H1 (cell line): Measurements from ENCODE around the gene ODC1. TPM values are rescaled to one million over a fixed set of nuclear protein-coding genes. Genes with fewer than 3 reads are reported as not detected.

ENCODE experiments used
- CTCF ChIA-PET: fragments of 300-600 bp; sonication (Branson Sonifier 250); formaldehyde crosslinking; loops from one replicate; lab custom pipeline; 2021; ENCODE audit not compliant: partially characterized antibody; lab: Charles Lee
- POLR2A ChIA-PET: fragments of 300-600 bp; sonication (Branson Sonifier 250); formaldehyde crosslinking; loops from one replicate; lab custom pipeline; 2021; ENCODE audit warnings: inconsistent platforms; ENCODE audit not compliant: partially characterized antibody; lab: Charles Lee
- DNase-seq, 2 experiments: peaks; one replicate each; pipeline versions ENCODE4 v3.0.0 to v3.0.0-alpha.2; 2010 to 2022; ENCODE audit warnings: low spot score in 2 of 2, low read depth in 1 of 2, mixed read lengths in 1 of 2
- FAIRE-seq: peaks from 2 replicates; lab custom pipeline; 2011; peaks lifted over from hg19 to GRCh38; lab: Jason Lieb, UNC
- H2AFZ ChIP-seq: 2 replicates; pipeline ENCODE4 v1.8.1; 2012; ENCODE audit warnings: low read length, inconsistent platforms
- H2AK5ac ChIP-seq: 2 replicates; pipeline ENCODE4 v1.6.1; 2013; ENCODE audit warnings: low read depth, low read length
- H2BK120ac ChIP-seq: replicated peaks from 2 replicates; pipeline ENCODE3; 2013; ENCODE audit warnings: low read depth, low read length, inconsistent platforms
- H2BK12ac ChIP-seq: 2 replicates; pipeline ENCODE4 v1.6.1; 2013; ENCODE audit warnings: low read depth, low read length
- H2BK15ac ChIP-seq: 2 replicates; pipeline ENCODE4 v1.6.1; 2013; ENCODE audit warnings: low read length
- H2BK20ac ChIP-seq: 2 replicates; pipeline ENCODE4 v1.6.1; 2013; ENCODE audit warnings: low read length
- H2BK5ac ChIP-seq: 2 replicates; pipeline ENCODE4 v1.6.1; 2013; ENCODE audit warnings: low read depth, low read length
- H3K14ac ChIP-seq: 2 replicates; pipeline ENCODE4 v1.6.1; 2013; ENCODE audit warnings: inconsistent platforms; ENCODE audit not compliant: insufficient read length
- H3K18ac ChIP-seq: 2 replicates; pipeline ENCODE4 v1.6.1; 2013; ENCODE audit warnings: low read length; ENCODE audit errors: extremely low read depth
- H3K23ac ChIP-seq: 2 replicates; pipeline ENCODE4 v1.6.1; 2013; ENCODE audit warnings: inconsistent platforms; ENCODE audit not compliant: insufficient read length
- H3K23me2 ChIP-seq: 2 replicates; pipeline ENCODE4 v1.6.1; 2013; ENCODE audit warnings: low read depth, low read length
- H3K27ac ChIP-seq: 2 replicates; pipeline ENCODE4 v1.6.1; 2011; ENCODE audit warnings: low read depth, low read length, inconsistent platforms
- H3K27me3 ChIP-seq, 4 experiments: replicated peaks in 1 of 4; 1 replicate in 1 of 4; 2 replicates in 3 of 4; pipeline versions ENCODE4 v1.6.1 to v1.8.1; 2011 to 2013; ENCODE audit warnings: low read length in 3 of 4, mild to moderate bottlenecking in 3 of 4, inconsistent platforms in 2 of 4, mixed read lengths in 2 of 4, moderate library complexity in 1 of 4; ENCODE audit not compliant: control insufficient read depth in 3 of 4, insufficient read depth in 3 of 4; ENCODE audit errors: extremely low read depth in 1 of 4
- H3K36me3 ChIP-seq, 4 experiments: 2 replicates each; pipeline versions ENCODE4 v1.6.1 to v1.8.1; 2011 to 2013; ENCODE audit warnings: mild to moderate bottlenecking in 4 of 4, low read length in 3 of 4, moderate library complexity in 2 of 4, control low read depth in 1 of 4, inconsistent platforms in 1 of 4; ENCODE audit not compliant: insufficient read depth in 4 of 4, control insufficient read depth in 2 of 4
- H3K4ac ChIP-seq: replicated peaks from 2 replicates; pipeline ENCODE3; 2013; ENCODE audit warnings: low read length, low read depth, mixed read lengths, inconsistent platforms; ENCODE audit not compliant: insufficient read length
- H3K4me1 ChIP-seq, 4 experiments: replicated peaks in 1 of 4; 1 replicate in 1 of 4; 2 replicates in 3 of 4; pipeline versions ENCODE4 v1.6.1 to v1.8.1; 2011 to 2013; ENCODE audit warnings: low read length in 3 of 4, inconsistent platforms in 2 of 4, mixed read lengths in 1 of 4; ENCODE audit not compliant: insufficient read depth in 4 of 4, control insufficient read depth in 3 of 4
- H3K4me2 ChIP-seq, 2 experiments: 2 replicates each; pipeline versions ENCODE4 v1.6.1 to v1.8.1; 2011 to 2013; ENCODE audit warnings: low read depth in 2 of 2, low read length in 2 of 2, control low read depth in 1 of 2, inconsistent platforms in 1 of 2, mild to moderate bottlenecking in 1 of 2; ENCODE audit not compliant: insufficient read depth in 1 of 2
- H3K4me3 ChIP-seq, 4 experiments: fragments of 200-600, 300-600 bp in 1 of 4; sonication (generic), shearing (Covaris generic), sonication (Bioruptor Twin) in 1 of 4; 2 replicates each; pipeline versions ENCODE4 v1.5.1 to v1.8.1; 2011 to 2016; ENCODE audit warnings: low read length in 4 of 4, low read depth in 3 of 4, control low read depth in 2 of 4, inconsistent platforms in 2 of 4, mild to moderate bottlenecking in 2 of 4, mixed read lengths in 1 of 4, moderate library complexity in 1 of 4; ENCODE audit not compliant: insufficient read depth in 2 of 4; ENCODE audit errors: extremely low read depth in 1 of 4
- H3K56ac ChIP-seq: replicated peaks from 2 replicates; pipeline ENCODE3; 2013; ENCODE audit warnings: low read depth, mild to moderate bottlenecking, mixed read lengths, low read length, inconsistent platforms; ENCODE audit not compliant: insufficient read length
- H3K79me1 ChIP-seq: 2 replicates; pipeline ENCODE4 v1.6.1; 2013; ENCODE audit warnings: low read depth, low read length, control low read depth
- H3K79me2 ChIP-seq, 2 experiments: 2 replicates each; pipeline versions ENCODE4 v1.6.1 to v1.8.1; 2012 to 2013; ENCODE audit warnings: low read length in 2 of 2, mild to moderate bottlenecking in 2 of 2, inconsistent platforms in 1 of 2; ENCODE audit not compliant: insufficient read depth in 2 of 2, control insufficient read depth in 1 of 2
- H3K9ac ChIP-seq, 4 experiments: replicated peaks in 1 of 4; 1 replicate in 1 of 4; 2 replicates in 3 of 4; pipeline versions ENCODE4 v1.6.1 to v1.8.1; 2011 to 2013; ENCODE audit warnings: low read depth in 3 of 4, low read length in 3 of 4, control low read depth in 2 of 4, mild to moderate bottlenecking in 2 of 4, moderate library complexity in 2 of 4, inconsistent platforms in 1 of 4; ENCODE audit errors: extremely low read depth in 1 of 4
- H3K9me3 ChIP-seq, 2 experiments: 2 replicates each; pipeline versions ENCODE4 v1.6.1 to v1.8.1; 2012 to 2013; ENCODE audit warnings: mild to moderate bottlenecking in 2 of 2, moderate library complexity in 2 of 2, control low read depth in 1 of 2, inconsistent platforms in 1 of 2, low read depth in 1 of 2, low read length in 1 of 2, mixed read lengths in 1 of 2; ENCODE audit not compliant: insufficient read depth in 2 of 2
- H4K20me1 ChIP-seq, 2 experiments: replicated peaks in 1 of 2; 2 replicates each; pipeline versions ENCODE3 to v1.8.1; 2011 to 2013; ENCODE audit warnings: inconsistent platforms in 2 of 2, low read length in 2 of 2, mild to moderate bottlenecking in 1 of 2; ENCODE audit not compliant: insufficient read depth in 2 of 2, control insufficient read depth in 1 of 2
- H4K5ac ChIP-seq: 2 replicates; pipeline ENCODE4 v1.6.1; 2013; ENCODE audit warnings: low read length, low read depth, mixed read lengths, inconsistent platforms; ENCODE audit not compliant: insufficient read length
- H4K8ac ChIP-seq: 2 replicates; pipeline ENCODE4 v1.8.0; 2013; ENCODE audit warnings: mild to moderate bottlenecking, moderate library complexity, low read length, inconsistent platforms; ENCODE audit not compliant: insufficient read depth; ENCODE audit errors: extremely low read depth
- H4K91ac ChIP-seq: replicated peaks from 2 replicates; pipeline ENCODE3; 2013; ENCODE audit warnings: low read length, mixed read lengths, inconsistent platforms; ENCODE audit not compliant: insufficient read length
- RFX5 ChIP-seq: IDR thresholded peaks from 2 replicates; pipeline ENCODE4 v1.6.1; 2011; ENCODE audit warnings: low read depth, low read length, improper control_type of control experiment, borderline replicate concordance
- SUZ12 ChIP-seq: fragments of 200-600 bp; sonication (generic); IDR thresholded peaks from 2 replicates; pipeline ENCODE4 v1.6.1; 2012; ENCODE audit warnings: mild to moderate bottlenecking, inconsistent platforms, low read length, moderate library complexity, mixed read lengths
- WGBS, 2 experiments: shearing (Covaris generic) in 1 of 2; methylation state at CpG; one replicate each; pipeline versions ENCODE4 v1.1.6 to v1.1.7; 2013 to 2015; ENCODE audit warnings: low lambda C conversion rate in 2 of 2, mixed read lengths in 2 of 2, inconsistent platforms in 1 of 2, low coverage in 1 of 2, missing lambda C conversion rate in 1 of 2; ENCODE audit not compliant: insufficient replicate concordance in 2 of 2, insufficient coverage in 1 of 2, insufficient read length in 1 of 2; ENCODE audit errors: extremely low coverage in 1 of 2, missing lambda C conversion rate in 1 of 2; 5-methylcytosine and 5-hydroxymethylcytosine counted together
- polyA plus RNA-seq, 7 experiments: library from polyadenylated mRNA; depleted of rRNA in 3 of 7; stranded (reverse) in 5 of 7; unstranded in 2 of 7; fragments of >200 nt in 5 of 7; fragments of 200-250 nt in 2 of 7; gene quantifications; 1 replicate in 5 of 7; 2 replicates in 1 of 7; 4 replicates in 1 of 7; pipeline versions ENCODE4 v1.2.1 to v1.2.3, GENCODE V29; 2011 to 2013; ENCODE audit warnings: missing spikeins in 2 of 7, mixed read lengths in 2 of 7
- total RNA-seq: library from RNA; stranded (reverse); fragmentation: NEBNext Ultra II Directional; extraction: Animal tissue kit (Norgen Biotek cat#: 25700); gene quantifications from 2 replicates; pipeline ENCODE4 v1.2.1, GENCODE V29; 2021

Gene ODC1
- total and polyA plus RNA-seq, 2 of the 8 experiments (the other 6 are each of a cell fraction or from before 2014, with no cell fraction given), result 57.2 to 76.7 TPM

DNA sequence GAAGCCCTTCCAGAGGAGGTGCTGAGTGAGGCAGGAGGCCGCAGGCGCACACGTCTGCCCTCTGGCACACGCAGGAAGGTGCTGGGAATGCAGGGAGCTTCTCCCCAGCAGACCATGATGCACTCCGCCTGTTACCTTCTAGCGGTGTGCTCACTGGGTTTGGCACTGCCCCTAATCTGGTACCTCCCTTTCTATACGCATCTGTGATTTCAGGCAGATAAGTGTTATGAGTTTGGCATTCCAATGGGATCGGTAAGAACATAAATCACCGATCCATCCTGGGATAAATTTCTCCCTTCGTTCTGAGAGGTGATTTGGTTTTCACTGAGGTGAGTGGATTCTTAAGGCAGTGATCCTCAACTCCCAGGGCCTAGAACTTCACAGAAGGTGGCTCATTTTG lies 34.6 kb downstream of the ODC1 start:
- TF ChIP-seq RFX5, result no peak
- TF ChIP-seq SUZ12, result no peak
- no peak overlapping the region for H2BK120ac ChIP-seq
- peaks cover 0 to 3% (median 1%) of the 10 kb centered on the region in 4 experiments; a peak in 3 of 7 replicates for H3K4me1 ChIP-seq
- no peak overlapping the region for H4K91ac ChIP-seq
- H2BK15ac ChIP-seq, result 0 out of 2 replicates have a peak overlapping the region, but pooled peaks have one; percentile 46
- H3K79me2 ChIP-seq, result no peaks in the 10 kb centered on the region
- H4K5ac ChIP-seq, result no peak overlapping the region
- no peaks in the 10 kb centered on the region for H3K36me3 ChIP-seq
- DNase-seq, result no peak
- H3K4ac ChIP-seq, result no peak overlapping the region
- no peaks in the 10 kb centered on the region for H3K79me1 ChIP-seq
- H3K27me3 ChIP-seq, result no peaks in the 10 kb centered on the region; a peak in 1 of 7 replicates
- H4K20me1 ChIP-seq, result no peaks in the 10 kb centered on the region
- no peak overlapping the region for H3K56ac ChIP-seq
- H2BK5ac ChIP-seq, result no peak overlapping the region; the same call in 1 of the 2 replicates
- no peak overlapping the region for H3K9ac ChIP-seq
- ChIA-PET CTCF (interaction anchor here (0.6 to 1.5 kb wide), 5 partner anchors 19 to 344 kb away, joined by 3 to 4 read pairs (median 4); no protein-coding TSS in a partner anchor), POLR2A (no interaction called here)
- H2AFZ ChIP-seq, result no peak overlapping the region
- H3K18ac ChIP-seq, result no peak overlapping the region
- 93% methylated on average over 10 of the region's 10 CpGs; no CpG with 5 or more reads in 1 of the 2 experiments for WGBS, 2 experiments
- no peaks in the 10 kb centered on the region for H3K23me2 ChIP-seq
- H4K8ac ChIP-seq, result no peak overlapping the region
- H3K23ac ChIP-seq, result no peak overlapping the region
- no peak overlapping the region for H3K4me2 ChIP-seq
- FAIRE-seq, result no peak
- no peak overlapping the region for H3K4me3 ChIP-seq
- 0 out of 4 replicates have a peak, but pooled peaks cover 0 to 2% of the 10 kb centered on the region in 2 experiments for H3K9me3 ChIP-seq
- H2BK12ac ChIP-seq, result no peak overlapping the region
- H3K14ac ChIP-seq, result no peak overlapping the region
- H2AK5ac ChIP-seq, result no peak overlapping the region
- H3K27ac ChIP-seq, result no peak overlapping the region
- H2BK20ac ChIP-seq, result no peak overlapping the region
